Astrocyte of the cerebellum (primary cell): Measurements from ENCODE around the gene DCTN4.
A peak's percentile ranks its signal among the peaks of the same experiment; 100 is the strongest.

Experiments used
- DNase-seq: peaks from one replicate; pipeline ENCODE4 v3.0.0-alpha.2; 2011; ENCODE audit warnings: low read depth
- H3K4me3 ChIP-seq: 2 replicates; pipeline ENCODE4 v1.5.1; 2011; ENCODE audit warnings: mild to moderate bottlenecking, low read depth, low read length, moderate library complexity
- CTCF ChIP-seq: IDR thresholded peaks from 2 replicates; pipeline ENCODE4 v1.5.1; 2012; ENCODE audit warnings: low read length, low read depth, moderate library complexity, mild to moderate bottlenecking; ENCODE audit errors: missing control alignments
- in situ Hi-C: cut with HindIII; loops from 2 replicates; pipeline ENCODE4 v1.10.0; 2017; ENCODE audit warnings: low sequenced_read_pairs

The DCTN4 gene

DNA sequence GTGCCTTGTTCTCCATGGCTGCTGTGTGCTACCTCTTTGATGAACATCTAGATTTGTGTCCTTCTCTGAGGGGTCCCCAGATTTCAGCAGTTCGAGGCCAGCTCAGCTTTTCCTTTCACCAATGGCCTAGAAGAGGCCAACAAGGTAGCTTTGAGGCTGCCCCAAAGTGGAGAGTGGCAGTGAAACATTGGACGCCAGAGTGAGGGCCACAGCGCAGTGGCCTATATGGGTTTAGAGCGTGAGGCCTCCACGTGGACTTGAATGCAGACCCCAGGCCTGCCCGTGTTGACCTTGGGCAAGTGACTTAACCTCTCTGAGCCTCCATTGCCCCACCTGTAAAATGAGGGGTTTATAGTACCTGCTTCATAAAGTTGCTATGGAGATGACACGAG, 85.9 kb downstream of the DCTN4 start:
- no peak for DNase-seq
- peak overlapping the region; percentile 52 for H3K4me3 ChIP-seq
- in situ Hi-C loops: loop anchor here (25.0 kb wide), 1 partner anchor 211 kb away; no protein-coding TSS in a partner anchor
- TF ChIP-seq CTCF: no peak

DNA sequence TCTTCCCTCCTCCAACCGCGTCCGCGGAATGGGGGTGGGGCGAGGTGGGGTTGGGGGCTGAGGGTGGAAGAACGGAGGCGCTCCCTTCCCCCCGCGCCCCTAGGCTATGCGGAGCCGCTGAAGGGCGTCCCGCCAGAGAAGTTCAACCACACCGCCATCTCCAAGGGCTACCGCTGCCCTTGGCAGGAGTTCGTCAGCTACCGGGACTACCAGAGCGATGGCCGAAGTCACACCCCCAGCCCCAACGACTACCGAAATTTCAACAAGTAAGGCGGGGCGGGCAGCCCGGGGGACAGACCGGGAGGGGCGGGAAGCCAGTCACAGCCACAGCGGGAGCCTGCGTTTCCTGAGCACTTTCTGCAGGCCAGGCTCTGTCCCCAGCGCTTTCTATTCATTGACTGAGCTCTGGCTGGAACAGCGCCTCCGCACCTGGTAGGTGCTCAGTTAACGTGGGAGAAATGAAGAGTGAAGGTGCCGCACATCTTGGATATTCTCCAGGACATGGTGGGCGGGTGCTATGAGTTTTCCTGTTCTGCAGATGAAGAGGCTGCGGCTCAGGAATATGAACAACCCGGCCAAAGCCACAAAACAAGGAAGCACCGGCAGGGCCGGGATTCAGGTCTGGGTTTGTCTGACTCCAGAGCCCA, 86.5 kb downstream of the DCTN4 start:
- no peak for DNase-seq
- H3K4me3 ChIP-seq: peak overlapping the region; percentile 52
- TF ChIP-seq CTCF: peak; percentile 8
- in situ Hi-C loops: loop anchor here (25.0 kb wide), 1 partner anchor 210 kb away; no protein-coding TSS in a partner anchor

DNA sequence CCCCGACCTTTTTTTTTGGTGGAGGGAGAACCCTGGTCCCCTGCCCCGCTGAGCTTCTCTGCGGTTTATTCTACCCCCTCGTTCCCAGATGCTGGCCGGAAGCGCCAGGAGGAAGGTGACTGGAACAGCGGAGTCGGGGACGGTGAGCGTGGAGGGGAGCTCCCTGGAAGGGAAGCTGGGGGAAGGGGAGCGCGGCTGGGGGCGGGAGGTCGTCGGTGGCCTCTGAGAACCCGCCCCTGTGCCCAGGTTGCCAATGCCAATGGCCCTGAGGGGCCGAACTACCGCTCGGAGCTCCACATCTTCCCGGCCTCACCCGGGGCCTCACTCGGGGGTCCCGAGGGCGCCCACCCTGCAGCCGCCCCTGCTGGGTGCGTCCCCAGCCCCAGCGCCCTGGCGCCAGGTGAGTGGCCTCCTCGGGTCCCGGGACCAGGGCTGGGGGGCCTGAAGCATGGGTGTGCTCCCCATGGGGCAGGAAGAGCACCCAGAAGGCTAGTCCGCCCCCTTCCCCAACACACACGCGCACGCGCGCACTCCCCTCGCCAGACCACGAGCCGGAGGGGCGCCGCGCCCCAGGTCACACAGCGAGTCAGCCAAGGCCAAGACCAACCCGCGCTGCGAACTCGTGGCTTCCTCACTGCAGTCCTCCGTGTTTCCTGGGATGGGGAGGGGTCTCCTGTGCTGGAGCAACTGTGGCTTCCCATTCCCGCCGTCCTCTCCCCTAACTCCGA, 87.1 kb downstream of the DCTN4 start:
- peak overlapping the region; percentile 52 for H3K4me3 ChIP-seq
- TF ChIP-seq CTCF: no peak
- in situ Hi-C loops: loop anchor here (25.0 kb wide), 1 partner anchor 209 kb away; no protein-coding TSS in a partner anchor
- no peak for DNase-seq

GRCh38 chr5:150670948-150671310, 87.9 kb downstream of the DCTN4 start:
- in situ Hi-C loops: loop anchor here (25.0 kb wide), 1 partner anchor 209 kb away; no protein-coding TSS in a partner anchor
- DNase-seq: no peak
- H3K4me3 ChIP-seq: no peak overlapping the region

DNA sequence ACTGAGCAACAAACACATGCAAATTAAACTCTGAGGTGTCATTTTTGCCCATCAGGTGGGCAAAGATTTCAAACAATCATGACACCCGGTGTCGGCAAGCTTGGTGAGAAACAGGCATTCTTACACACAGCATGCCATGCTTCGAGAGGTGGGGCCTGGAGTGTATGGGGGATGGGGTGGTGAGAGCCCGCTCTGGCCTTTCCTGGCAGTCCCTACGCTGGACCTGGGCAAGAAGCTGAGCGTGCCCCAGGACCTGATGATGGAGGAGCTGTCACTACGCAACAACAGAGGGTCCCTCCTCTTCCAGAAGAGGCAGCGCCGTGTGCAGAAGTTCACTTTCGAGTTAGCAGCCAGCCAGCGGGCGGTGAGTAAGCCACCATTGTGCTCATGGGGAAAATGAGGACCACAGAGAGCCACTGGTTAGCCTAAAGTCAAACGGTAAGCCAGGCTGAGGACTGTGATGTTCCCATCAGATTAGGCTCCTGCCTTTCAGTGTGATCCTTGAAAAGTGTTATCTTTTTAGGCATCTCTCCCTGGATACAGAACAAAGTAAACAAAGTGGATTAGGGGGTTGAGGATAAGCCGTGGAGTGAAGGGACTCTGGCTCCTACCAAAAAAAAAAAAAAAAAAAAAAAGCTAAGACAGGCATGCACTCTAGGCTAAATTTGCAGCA, 88.4 kb downstream of the DCTN4 start:
- no peak for DNase-seq
- no peak overlapping the region for H3K4me3 ChIP-seq
- no peak for TF ChIP-seq CTCF
- in situ Hi-C loops: loop anchor here (25.0 kb wide), 1 partner anchor 208 kb away; no protein-coding TSS in a partner anchor

More at GRCh38 chr5:150670948-150671310, 87.9 kb downstream of the DCTN4 start:
- no peak for TF ChIP-seq CTCF

DNA sequence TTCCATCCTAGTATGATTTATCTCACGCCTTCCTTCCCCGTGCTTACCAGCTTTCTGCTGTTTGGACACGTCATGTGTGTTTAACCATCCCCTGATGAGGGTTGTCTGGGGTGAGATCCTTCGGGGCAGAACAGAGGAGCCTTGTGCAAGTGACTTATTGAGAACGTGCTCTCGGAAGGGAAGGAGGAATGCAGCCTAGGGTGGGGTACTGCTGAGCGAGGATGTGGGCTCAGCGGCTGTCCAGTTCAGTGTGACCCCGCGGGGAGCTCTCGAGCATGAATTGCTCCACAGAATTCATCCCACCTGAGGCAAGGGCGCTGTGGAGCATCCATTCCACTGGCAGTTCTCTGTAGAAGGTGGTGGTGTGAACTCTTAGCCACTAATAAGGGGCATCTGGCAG, 93.8 kb downstream of the DCTN4 start:
- no peak for DNase-seq
- H3K4me3 ChIP-seq: no peak overlapping the region
- no peak for TF ChIP-seq CTCF
- in situ Hi-C loops: loop anchor here (25.0 kb wide), 1 partner anchor 203 kb away; no protein-coding TSS in a partner anchor
